T follicular helper cell (primary cell): ENCODE measurements around the gene PSMA5.

Experiments
- DNase-seq: peaks from one replicate; pipeline ENCODE4 v3.0.0-alpha.2; 2020; ENCODE audit warnings: low read depth

Gene PSMA5

DNA sequence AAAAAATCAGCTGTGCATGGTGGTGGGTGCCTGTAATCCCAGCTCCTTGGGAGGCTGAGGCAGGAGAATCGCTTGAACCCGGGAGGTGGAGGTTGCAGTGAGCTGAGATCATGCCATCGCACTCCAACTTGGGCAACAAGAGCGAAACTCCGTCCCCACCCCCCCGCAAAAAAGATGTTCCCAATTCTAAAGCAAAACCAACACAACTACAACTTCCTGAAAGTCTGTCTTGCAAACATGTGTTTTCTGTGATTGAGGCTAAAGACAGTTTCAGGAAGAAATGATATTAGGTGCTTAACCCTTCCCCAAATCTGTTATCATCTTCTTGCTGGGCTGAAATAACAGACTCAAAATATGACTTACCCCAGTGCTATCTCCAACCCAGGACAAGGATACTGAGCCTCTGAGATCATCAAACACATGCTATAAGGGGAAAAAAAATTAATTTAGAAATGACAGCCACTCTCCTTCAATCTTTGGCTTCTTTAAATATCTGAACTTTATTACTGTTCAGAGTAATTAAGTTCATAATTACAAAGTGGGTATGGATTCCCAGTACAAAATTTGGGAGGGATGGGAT lies 57.0 kb downstream of the PSMA5 start:
- DNase-seq: no peak

GRCh38 chr1:109368464-109368863 lies 57.8 kb downstream of the PSMA5 start:
- DNase-seq: no peak

DNA sequence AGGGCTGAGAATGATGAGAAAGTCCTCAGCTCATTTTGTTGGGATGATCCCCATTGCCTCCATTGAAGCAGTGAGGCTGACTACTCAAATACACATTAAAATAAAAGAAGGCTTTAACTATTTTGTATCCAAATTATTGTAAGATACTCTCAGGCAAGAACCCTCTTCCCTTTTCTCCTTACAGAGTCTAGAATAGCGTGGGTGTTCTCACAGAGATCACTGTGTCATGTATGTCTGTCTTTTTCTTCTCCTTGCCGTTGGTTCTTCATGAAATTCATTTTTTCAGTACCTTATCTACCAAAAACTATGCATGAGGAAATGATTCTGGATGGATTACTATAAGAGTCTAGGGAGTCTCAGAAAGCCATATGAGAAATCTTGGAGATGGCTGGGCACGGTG lies 58.6 kb downstream of the PSMA5 start:
- no peak for DNase-seq

DNA sequence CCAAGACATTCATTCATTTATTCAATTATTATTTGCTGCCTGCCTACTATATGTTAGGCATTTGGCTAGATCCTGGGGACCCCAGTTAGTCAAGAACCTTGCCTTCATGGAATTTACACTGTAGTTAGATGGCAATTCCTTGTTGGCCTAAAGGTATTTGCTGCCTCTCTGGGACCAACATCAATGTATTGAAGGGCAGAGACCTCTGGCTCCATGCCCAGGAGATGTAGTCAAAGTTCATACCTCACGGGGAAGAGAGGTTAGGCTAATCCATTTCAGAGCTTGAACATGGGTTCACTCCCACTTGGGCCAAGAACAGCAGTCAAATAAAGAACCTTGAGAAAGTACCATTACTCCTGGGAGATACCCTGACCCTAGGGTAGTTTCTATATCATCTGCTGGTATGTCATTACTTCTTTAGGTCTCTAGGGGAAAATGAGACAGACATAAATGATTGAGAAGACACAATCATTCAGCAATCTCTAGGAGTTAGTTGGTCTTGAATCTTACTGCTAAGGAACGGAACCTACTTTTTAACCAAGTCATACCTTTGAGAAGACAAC lies 60.5 kb downstream of the PSMA5 start:
- DNase-seq: no peak

GRCh38 chr1:109361649-109362048 lies 64.6 kb downstream of the PSMA5 start:
- DNase-seq: no peak

- DNase-seq: no peak
These were observed 65.2 kb downstream of the PSMA5 start for GRCh38 chr1:109361069-109361468.

- DNase-seq: no peak
These were observed 68.6 kb downstream of the PSMA5 start for GRCh38 chr1:109357616-109358015.

DNA sequence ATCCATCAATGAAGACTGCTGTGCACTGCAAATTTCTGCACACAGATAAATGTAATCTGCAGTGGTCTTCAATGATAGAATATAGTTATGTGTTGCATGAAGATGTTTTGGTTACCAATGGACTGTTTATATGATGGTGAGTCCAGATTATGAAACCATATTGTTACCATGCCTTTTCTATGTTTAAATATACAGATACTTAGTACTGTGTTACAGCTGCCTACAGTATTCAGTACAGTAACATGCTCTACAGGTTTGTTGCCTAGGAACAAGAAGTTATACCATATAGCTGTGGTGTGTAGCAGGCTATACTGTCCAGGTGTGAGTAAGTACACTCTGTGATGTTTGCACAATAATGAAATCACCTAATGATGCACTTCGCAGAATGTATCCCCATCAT lies 69.3 kb downstream of the PSMA5 start:
- no peak for DNase-seq

GRCh38 chr1:109356505-109356904 lies 69.7 kb downstream of the PSMA5 start:
- no peak for DNase-seq

GRCh38 chr1:109354929-109355328 lies 71.3 kb downstream of the PSMA5 start:
- DNase-seq: no peak

DNA sequence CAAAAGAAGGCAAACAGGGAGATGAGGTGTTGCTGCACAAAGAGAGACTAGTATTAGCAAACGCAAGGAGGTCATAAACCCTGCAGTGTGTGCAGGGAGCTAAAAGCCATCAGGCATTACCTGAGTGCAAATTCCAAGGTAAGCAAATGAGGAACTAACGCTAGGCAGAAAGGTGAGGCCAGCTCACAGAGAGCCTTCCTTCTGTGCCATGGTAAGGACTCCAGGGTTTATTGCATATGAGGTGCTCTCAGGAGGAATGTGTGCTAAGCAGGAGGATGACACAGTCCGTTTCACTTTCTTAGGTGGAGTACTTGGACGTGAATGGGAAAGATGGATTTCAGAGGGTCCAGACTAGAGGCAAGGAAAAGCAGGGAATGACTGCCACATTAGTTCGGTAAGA lies 74.8 kb downstream of the PSMA5 start:
- DNase-seq: no peak

GRCh38 chr1:109350655-109351054 lies 75.6 kb downstream of the PSMA5 start:
- DNase-seq: no peak

DNA sequence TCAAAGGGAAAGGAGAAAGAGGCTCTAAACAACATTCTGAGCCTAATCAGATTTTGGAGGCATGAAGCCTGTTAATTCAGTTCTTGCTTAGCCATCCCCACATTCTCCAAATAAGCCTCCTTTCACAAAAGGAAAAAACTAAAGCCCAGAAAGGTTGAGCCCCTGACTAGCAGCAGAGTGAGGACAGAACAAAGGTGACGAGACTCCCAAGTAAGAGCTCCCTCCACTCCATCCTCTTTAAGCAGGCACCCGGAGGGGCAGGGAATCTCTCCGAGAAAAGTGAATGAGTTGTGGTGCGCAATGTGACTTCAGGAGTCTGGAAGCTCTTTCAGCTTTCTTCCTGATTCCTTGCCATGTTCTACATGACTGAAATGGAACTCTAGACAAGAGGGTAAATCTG lies 76.1 kb downstream of the PSMA5 start:
- no peak for DNase-seq
